BJ (cell line): ENCODE data around the gene MAPK6. TPM values are rescaled to one million over a fixed set of nuclear protein-coding genes. Genes with fewer than 3 reads are reported as not detected.
"Not testable (repeated sequence)": the region's sequence is repeated elsewhere in the genome, so short reads cannot be mapped to it uniquely, and the experiment has no call there.

ENCODE experiments used
- CTCF ChIA-PET: fragments of 350-600 bp; formaldehyde crosslinking; extraction: SDS; loops from one replicate; lab custom pipeline; 2021; ENCODE audit warnings: antibody characterized with exemption, inconsistent platforms; lab: Yijun Ruan, JAX
- POLR2A ChIA-PET: fragments of 300-600 bp; sonication (Branson Sonifier 250); formaldehyde crosslinking; extraction: SDS; loops from one replicate; lab custom pipeline; 2021; ENCODE audit warnings: antibody characterized with exemption; lab: Charles Lee
- DNase-seq: peaks from one replicate; pipeline ENCODE4 v3.0.0-alpha.2; 2011; ENCODE audit warnings: low read depth
- H3K27me3 ChIP-seq: 2 replicates; pipeline ENCODE4 v1.6.0; 2011; ENCODE audit warnings: low read length; ENCODE audit not compliant: control insufficient read depth, insufficient read depth
- H3K36me3 ChIP-seq: 2 replicates; pipeline ENCODE4 v1.5.1; 2011; ENCODE audit warnings: low read length; ENCODE audit not compliant: control insufficient read depth, insufficient read depth
- H3K4me3 ChIP-seq: 2 replicates; pipeline ENCODE4 v1.5.1; 2011; ENCODE audit warnings: low read depth, mild to moderate bottlenecking, control low read depth, low read length
- polyA plus RNA-seq: library from polyadenylated mRNA; depleted of rRNA; stranded (reverse); fragments of >200 nt; gene quantifications from 2 replicates; pipeline ENCODE4 v1.2.3, GENCODE V29; 2011
- TF ChIP-seq, protein P1 (sequence below): IDR thresholded peaks from 2 replicates; pipeline ENCODE4 v1.5.1; 2011; ENCODE audit warnings: low read depth, mild to moderate bottlenecking, control low read depth, inconsistent platforms, low read length, moderate library complexity; ENCODE audit not compliant: insufficient read depth

The MAPK6 gene
- polyA plus RNA-seq, 1 experiment, result 21.2 TPM

GRCh38 chr15:51991141-51991540, 27.9 kb upstream of the MAPK6 start:
- no peak for DNase-seq
- CTCF ChIA-PET, result no interaction called here
- no peak overlapping the region for H3K4me3 ChIP-seq
- H3K36me3 ChIP-seq, result no peaks in the 10 kb centered on the region
- POLR2A ChIA-PET, result no interaction called here
- H3K27me3 ChIP-seq, result no peaks in the 10 kb centered on the region
- TF ChIP-seq, protein P1, sequence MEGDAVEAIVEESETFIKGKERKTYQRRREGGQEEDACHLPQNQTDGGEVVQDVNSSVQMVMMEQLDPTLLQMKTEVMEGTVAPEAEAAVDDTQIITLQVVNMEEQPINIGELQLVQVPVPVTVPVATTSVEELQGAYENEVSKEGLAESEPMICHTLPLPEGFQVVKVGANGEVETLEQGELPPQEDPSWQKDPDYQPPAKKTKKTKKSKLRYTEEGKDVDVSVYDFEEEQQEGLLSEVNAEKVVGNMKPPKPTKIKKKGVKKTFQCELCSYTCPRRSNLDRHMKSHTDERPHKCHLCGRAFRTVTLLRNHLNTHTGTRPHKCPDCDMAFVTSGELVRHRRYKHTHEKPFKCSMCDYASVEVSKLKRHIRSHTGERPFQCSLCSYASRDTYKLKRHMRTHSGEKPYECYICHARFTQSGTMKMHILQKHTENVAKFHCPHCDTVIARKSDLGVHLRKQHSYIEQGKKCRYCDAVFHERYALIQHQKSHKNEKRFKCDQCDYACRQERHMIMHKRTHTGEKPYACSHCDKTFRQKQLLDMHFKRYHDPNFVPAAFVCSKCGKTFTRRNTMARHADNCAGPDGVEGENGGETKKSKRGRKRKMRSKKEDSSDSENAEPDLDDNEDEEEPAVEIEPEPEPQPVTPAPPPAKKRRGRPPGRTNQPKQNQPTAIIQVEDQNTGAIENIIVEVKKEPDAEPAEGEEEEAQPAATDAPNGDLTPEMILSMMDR, result no peak

DNA sequence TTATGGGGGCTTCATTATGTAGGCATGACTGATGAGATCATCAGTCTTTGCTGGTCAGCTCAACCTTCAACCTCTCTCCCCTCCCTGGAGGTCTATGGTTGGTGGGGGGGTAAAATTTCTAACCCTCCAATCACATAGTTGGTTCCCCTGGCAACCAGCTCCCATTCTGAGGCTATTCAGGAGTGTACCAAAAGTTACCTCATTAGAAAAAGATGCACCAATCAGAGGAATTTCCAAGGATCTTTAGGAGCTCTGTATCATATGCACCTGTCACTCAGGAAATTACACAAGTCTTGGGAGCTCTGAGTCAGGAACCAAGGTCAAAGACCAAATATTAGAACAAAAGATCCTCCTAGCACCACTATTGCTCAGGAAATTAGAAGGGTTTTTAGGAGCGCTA, 26.1 kb upstream of the MAPK6 start:
- ChIA-PET CTCF (interaction anchor here (0.6 to 1.0 kb wide), 2 partner anchors 21 to 349 kb away, joined by 3 read pairs; partner anchors contain the start of gene LEO1), POLR2A (no interaction called here)

GRCh38 chr15:52002351-52002750, 16.7 kb upstream of the MAPK6 start:
- CTCF ChIA-PET, result interaction anchor here (1.2 kb wide), 1 partner anchor 9 kb away, joined by 4 read pairs; no protein-coding TSS in a partner anchor

More for the DNA sequence above, 26.1 kb upstream of the MAPK6 start:
- Histone ChIP-seq H3K27me3 (no peaks in the 10 kb centered on the region), H3K36me3 (no peaks in the 10 kb centered on the region), H3K4me3 (no peak overlapping the region)
- TF ChIP-seq, protein P1, result no peak
- no peak for DNase-seq

DNA sequence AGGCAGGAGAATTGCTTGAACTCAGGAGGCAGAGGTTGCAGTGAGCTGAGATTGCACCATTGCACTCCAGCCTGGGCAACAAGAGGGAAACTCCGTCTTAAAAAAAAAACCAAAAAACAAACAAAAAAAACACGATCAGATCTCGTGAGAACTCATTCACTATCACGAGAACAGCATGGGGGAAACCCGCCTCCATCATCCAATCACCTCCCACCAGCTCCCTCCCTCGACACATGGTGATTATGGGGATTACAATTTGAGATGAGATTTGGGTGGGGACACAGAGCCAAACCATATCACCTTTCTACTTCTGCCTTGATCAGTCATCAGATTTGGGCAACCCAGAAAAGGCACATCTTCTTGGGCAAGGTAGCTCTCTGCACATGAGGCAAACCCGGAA, 15.9 kb upstream of the MAPK6 start:
- CTCF ChIA-PET, result not testable (repeated sequence)

More at GRCh38 chr15:52002351-52002750, 16.7 kb upstream of the MAPK6 start:
- no peak for DNase-seq
- POLR2A ChIA-PET, result no interaction called here
- Histone ChIP-seq H3K27me3 (no peaks in the 10 kb centered on the region), H3K36me3 (no peaks in the 10 kb centered on the region), H3K4me3 (no peak overlapping the region)
- TF ChIP-seq, protein P1, result no peak

DNA sequence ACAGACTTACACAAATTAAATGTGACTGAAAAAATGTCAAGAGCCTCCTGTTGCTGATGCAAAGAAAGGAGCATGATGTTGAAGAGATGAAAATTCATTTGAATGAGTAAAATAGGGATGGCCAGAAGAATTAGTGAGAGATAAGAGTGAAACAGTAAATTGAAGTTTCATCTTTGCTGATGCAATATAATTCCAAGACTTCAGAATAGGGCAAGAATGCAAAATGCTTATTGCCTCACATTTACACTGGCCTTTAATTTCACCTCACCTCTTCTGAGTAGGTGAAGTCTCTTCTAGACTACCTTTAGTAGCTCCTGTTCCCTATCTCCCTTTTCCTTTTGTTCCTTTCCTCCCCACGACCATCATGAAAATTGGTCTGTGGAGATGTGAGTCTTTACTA, 15.3 kb upstream of the MAPK6 start:
- TF ChIP-seq, protein P1, result no peak
- Histone ChIP-seq H3K36me3 (no peaks in the 10 kb centered on the region), H3K4me3 (no peak overlapping the region), H3K27me3 (no peaks in the 10 kb centered on the region)
- no peak for DNase-seq
- ChIA-PET CTCF (interaction anchor here (0.9 kb wide), 1 partner anchor 8 kb away, joined by 3 read pairs; no protein-coding TSS in a partner anchor), POLR2A (no interaction called here)

More for the DNA sequence above, 15.9 kb upstream of the MAPK6 start:
- H3K27me3 ChIP-seq, POLR2A ChIA-PET, DNase-seq, H3K4me3 ChIP-seq, H3K36me3 ChIP-seq: not testable (repeated sequence)

- ChIA-PET POLR2A (no interaction called here), CTCF (no interaction called here)
- Histone ChIP-seq H3K36me3 (no peaks in the 10 kb centered on the region), H3K4me3 (no peak overlapping the region), H3K27me3 (no peaks in the 10 kb centered on the region)
- TF ChIP-seq, protein P1, result no peak
- no peak for DNase-seq
Observed at GRCh38 chr15:52004806-52005205, 14.2 kb upstream of the MAPK6 start.
